GM18861 (cell line): ENCODE measurements around the gene MXRA5.
"Not testable (repeated sequence)": the region's sequence is repeated elsewhere in the genome, so short reads cannot be mapped to it uniquely, and the experiment has no call there.

Experiments used
- ATAC-seq: cut with Tn5 transposase; IDR thresholded peaks from one replicate; pipeline ENCODE4 v1.9.1; 2021; ENCODE audit not compliant: unreplicated experiment

The MXRA5 gene, protein sequence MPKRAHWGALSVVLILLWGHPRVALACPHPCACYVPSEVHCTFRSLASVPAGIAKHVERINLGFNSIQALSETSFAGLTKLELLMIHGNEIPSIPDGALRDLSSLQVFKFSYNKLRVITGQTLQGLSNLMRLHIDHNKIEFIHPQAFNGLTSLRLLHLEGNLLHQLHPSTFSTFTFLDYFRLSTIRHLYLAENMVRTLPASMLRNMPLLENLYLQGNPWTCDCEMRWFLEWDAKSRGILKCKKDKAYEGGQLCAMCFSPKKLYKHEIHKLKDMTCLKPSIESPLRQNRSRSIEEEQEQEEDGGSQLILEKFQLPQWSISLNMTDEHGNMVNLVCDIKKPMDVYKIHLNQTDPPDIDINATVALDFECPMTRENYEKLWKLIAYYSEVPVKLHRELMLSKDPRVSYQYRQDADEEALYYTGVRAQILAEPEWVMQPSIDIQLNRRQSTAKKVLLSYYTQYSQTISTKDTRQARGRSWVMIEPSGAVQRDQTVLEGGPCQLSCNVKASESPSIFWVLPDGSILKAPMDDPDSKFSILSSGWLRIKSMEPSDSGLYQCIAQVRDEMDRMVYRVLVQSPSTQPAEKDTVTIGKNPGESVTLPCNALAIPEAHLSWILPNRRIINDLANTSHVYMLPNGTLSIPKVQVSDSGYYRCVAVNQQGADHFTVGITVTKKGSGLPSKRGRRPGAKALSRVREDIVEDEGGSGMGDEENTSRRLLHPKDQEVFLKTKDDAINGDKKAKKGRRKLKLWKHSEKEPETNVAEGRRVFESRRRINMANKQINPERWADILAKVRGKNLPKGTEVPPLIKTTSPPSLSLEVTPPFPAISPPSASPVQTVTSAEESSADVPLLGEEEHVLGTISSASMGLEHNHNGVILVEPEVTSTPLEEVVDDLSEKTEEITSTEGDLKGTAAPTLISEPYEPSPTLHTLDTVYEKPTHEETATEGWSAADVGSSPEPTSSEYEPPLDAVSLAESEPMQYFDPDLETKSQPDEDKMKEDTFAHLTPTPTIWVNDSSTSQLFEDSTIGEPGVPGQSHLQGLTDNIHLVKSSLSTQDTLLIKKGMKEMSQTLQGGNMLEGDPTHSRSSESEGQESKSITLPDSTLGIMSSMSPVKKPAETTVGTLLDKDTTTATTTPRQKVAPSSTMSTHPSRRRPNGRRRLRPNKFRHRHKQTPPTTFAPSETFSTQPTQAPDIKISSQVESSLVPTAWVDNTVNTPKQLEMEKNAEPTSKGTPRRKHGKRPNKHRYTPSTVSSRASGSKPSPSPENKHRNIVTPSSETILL (N-terminal part only)

DNA sequence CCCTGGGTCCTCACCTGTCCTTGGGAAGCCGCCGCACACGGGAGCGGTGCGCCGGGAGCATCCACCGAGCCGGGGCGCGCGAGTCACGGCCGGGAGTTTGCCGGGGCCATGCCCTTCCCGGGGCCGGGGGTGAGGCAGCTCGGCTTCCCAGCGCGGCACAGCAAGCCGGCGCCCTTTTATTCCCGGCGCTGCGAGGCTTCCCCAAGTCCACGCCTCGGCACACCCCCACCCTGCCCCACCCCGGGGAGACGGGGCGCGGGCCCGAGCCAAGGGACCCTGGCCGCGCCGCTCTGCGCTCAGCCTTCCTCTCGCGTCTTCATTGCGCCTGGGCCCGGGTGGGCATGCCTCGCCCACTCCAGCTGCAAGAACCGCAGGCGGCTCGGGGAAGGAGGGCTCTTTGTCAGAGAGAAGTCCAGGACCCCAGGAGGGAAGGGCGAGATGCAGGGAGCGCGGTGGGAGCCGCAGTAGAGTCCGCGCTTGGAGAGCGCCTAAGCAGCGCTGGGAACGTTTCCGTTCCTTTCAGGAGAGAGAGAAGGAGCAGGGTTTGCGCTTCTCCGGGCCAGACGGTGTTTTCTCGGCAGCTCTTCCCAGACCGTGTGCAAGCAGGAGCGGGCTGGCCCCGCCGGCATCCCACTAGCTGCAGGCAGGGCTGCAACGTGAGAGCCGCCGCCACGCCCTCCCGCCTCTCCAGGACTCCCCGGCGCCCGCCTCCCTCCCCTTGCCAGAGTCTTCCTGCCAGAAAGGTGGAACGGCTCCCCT lies at the start of gene MXRA5:
Gene MXRA5 (minus strand): TSS at position 152 of the 759 bp plus-strand sequence. CDS start 2,819 bp downstream, outside the sequence.
- no peak for ATAC-seq

DNA sequence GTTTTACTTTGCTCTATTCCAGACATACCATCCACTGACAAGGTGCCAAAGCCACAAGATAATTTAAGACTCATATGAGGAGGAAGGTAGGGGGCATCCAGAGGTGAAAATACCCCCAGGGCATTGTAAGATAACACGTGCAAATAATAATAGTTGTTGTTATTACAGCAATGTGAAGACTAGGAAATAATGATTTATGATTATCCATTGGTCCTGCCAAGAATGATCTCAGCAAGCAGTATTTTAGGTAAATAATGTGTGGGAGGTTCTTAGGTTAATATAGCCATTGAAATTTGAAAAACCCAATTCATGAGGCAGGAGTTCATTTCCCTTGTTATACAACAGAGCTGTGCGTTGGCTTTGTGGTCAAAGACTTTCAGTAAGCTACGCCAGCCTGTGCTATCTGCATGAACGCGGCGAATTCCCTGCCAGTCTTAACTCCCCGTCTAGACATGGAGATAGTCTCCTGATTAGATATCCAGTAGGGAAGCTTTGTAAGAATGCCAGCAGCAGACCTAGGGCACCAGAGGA lies 47.2 kb upstream of the MXRA5 start:
- no peak for ATAC-seq

DNA sequence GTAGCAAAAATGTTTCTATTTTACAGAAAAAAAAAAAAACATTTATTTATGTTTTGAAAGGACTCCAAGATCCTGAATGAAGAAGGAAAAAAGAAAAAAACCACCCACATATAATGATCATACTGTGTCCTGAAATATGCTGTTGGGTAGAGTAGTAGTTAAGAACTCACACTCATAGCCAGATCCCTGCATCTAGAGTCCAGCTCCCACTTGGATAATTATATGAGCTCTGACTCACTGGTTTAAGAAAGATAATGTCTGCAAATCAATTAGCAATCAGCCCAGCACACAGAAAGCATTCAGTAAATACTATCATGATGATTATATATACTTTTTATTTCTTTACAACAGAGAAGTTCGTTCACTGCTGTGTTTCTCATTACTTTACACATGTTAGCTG lies 46.7 kb upstream of the MXRA5 start:
- ATAC-seq: no peak

DNA sequence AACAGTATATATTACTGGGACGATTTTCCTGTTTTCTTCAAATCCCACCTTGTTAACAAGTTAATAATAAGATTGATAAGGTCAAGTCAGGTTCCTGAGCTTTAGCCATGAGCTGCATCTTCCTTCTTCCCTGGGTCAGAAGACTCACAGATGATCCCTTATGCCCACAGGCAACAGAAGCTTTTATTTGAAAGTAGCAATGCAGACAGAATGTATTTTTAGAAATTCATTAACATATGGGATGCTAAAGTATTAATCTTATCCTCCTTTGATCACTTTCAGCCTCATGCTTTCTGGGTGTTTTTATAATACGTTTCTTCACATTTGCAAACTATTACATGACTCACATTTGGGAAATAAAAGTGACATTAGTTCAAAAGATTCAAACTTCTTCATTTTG lies 42.0 kb upstream of the MXRA5 start:
- no peak for ATAC-seq

DNA sequence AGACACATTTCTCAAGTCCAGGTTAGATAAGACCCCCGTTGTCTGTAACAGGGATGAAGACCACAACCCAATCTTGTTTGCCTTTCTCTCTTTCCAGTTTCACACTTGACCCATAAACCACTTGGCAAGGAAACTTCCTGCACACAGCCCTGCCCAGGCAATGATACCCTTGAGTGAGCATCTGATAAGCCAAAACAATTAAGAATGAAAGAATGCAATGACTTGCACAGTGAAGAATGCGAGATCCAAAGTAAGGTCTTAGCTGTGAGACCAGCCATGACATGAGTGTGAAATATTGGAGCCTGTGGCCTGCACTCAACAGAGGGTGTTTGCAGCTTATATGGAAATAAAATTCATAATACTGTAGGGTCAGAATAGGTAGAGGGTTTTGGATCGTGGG lies 37.9 kb upstream of the MXRA5 start:
- ATAC-seq: no peak

DNA sequence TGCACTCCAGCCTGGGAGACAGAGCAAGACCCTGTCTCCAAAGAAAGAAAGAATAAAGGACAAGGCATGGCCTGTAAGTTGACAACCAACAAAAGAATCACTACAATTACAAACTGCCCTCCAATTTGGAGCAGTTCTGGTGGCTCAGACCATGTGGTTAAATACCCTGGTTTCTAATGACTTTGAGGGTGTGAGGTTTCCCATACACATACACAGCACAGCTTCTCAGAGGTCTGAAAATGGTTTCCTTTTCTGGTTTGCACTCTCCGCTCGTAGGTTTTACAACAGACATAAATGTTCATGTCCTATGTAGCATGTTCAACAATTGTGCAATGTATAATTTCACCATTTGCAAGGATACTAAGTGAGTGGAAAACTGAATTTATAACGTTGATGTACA lies 34.2 kb upstream of the MXRA5 start:
- ATAC-seq: no peak

DNA sequence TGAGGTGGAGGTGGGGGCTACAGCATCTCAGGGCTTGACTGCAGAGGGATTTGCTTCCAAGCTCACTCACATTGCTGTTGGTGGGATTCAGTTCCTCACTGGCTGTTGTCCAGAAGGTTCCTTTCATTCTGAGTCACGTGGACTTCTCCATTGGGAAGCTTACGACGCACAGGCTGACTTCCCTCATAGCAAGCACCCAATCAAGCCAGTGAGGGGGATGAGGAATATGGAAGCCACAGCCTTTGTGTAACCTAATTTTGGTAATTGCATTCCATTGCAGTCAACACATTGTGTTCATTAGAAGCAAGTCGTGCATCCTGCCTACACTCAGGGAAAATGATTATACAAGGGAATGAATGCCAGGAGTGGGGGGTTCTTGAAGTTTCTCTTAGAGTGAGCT lies 32.7 kb upstream of the MXRA5 start:
- ATAC-seq: no peak

DNA sequence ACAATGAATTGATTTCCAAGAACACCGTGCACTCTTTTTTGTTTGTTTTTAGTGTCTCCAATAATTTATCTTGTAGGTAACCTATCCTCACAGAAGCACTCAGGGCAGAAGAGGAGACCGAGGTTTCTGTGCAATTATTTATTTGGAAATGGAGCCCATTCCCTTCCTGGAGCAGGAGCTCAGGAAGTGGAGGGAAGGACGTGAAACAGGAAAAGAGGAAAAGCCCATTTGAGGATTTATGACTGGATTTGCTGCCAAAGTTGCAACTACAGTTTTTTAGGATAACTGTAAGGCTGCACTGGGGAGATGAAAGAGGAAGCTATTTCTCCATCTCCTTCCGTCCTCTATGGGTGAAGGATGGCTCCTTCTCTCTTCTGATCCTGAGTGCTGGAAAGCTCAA lies 31.7 kb upstream of the MXRA5 start:
- ATAC-seq: no peak

DNA sequence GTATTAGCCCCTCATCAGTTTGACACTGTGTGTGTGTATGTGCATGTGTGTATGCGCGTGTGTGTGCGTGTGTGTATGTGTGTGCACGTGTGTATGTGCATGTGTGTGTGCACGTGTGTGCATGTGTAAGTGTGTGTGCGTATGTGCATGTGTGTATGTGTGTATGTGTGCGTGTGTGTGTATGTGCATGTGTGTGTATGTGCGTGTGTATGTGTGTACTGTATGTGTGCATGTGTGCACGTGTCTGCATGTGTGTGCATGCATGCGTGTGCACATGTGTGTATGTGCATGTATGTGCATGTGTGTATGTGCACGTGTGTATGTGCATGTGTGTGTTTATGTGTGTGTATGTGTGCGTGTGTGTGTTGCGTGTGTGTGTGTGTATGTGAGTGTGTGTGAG lies 31.1 kb upstream of the MXRA5 start:
- no peak for ATAC-seq

DNA sequence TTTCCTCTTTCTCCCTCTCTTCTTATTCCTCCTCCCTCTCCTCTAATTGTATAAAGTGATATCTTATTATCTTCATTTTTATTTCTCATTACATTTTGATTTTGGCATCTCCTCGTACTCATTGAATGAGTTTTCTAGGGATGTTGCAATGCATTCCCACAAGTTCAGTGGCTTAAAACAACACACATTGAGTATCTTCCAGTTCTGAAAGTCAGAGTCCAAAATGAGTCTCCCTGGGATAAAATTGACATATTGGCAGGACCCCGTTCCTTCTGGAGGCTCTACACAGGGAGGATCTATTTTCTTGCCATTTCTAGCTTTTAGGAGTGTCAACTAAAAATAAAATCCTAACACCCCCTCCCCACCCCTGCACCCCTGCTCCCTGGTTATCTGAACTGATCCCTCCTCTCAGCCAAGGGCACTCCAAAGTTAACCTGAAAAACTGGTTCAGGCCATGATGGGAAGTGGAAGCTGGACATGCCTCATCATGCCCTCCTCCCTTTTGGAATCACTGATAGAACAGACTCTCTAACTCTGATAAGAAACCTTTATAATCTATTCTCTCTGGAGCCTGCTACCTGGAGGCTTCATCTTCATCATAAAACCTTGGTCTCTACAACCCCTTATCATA lies 29.5 kb upstream of the MXRA5 start:
- ATAC-seq: not testable (repeated sequence)

DNA sequence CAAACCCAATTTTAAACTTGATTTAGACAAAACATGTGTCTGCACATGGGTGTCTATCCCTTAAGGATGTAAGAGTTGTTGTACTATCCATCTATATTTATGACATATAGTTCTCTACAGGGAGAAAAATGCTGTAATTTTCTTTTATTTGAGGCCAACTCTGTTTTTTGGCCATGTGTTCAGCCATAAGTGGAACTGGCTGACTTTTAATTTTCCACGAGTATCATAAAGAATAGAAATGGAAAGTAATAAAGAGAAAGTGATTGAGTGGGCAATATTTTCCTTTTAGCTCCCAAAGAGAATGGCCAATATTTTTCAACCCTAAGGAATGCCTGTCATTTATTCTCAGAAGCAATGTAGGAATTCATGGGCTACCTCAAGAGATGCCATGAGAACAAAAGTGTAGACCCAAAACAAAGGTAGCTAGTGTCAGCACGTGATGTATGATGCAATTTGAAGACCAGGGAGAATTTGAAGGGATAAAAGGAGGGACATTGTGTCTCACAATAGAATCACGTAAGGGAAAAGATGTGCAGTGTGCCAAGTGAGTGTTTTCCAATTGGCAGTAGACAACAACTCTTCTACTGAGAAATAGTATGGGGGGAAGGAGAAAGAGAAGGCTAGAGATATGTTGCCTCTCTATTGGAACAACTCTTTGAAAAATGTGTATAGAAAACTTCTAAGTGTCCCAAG lies 27.8 kb upstream of the MXRA5 start:
- no peak for ATAC-seq

DNA sequence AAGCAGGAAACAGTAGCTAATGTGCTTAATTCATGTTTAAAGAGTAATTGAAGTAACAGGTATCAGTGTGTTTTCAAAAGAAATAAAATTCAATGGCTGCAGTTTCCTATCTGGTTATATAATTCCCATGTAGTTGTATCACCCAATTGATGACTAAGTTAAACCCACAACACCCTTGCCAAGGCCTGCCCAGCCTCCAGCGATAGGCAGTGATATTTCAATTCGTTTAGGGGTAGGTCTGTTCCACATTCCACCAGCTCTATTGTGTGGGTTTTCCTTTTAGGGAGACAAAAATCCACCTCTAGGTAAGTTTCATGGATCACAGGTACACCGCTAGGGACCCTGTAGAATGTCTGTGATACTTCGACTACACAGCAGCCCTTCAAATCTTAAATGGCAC lies 24.7 kb upstream of the MXRA5 start:
- no peak for ATAC-seq

DNA sequence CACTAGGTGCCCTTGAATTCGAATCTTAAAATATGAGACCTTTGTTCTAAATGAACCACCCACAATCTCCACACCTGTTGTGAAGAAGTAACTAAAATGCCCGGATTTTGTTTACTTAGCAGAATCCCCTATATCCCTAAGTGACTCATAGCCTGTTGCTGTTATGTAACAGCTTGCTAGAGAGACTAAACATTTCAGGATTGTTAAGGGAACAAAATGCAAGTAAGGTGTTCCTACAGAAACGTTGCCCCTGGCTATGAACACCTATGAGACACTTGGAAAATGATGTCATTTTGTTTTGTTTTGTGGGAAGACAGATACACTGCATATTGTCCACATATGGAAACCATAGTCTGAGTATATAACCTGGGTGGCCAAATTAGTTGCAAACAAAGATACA lies 24.2 kb upstream of the MXRA5 start:
- no peak for ATAC-seq

DNA sequence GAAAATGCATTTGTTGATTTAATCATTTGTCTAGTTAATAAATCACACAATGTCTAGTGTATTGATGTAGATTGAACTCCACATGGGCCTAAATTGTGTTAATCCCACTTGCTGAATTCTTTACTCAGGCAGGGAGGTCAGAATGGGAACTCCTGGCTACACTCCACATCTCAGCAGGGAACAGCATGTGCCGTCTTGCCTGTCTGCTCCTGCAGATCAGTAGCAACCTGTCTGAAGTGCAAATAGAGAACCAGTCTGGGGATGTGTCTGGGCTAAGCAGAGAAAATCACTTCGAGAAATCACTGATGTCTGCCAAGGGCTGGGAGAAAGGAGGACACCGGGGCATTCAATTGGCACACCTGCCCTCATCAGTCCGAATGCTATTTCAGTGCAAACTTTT lies 16.5 kb upstream of the MXRA5 start:
- ATAC-seq: no peak

DNA sequence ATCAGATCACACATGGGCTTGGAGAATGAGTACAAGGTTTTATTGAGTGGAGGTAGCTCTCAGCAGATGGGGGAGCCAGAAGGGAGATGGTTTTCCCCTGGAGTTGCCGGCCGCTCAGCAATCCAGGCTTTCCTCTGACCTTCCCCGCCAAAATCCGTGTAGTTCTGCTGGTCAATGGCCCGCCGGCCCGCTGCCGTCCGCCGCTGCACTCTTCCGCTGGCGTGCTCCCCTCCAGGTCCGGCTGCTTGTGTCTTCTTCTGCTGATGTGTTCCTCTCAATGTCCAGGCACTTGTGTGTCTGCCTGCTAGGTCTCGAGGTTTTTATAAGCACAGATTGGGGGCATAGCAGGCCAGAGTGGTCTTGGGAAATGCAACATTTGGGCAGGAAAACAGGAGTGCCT lies 14.4 kb upstream of the MXRA5 start:
- no peak for ATAC-seq

DNA sequence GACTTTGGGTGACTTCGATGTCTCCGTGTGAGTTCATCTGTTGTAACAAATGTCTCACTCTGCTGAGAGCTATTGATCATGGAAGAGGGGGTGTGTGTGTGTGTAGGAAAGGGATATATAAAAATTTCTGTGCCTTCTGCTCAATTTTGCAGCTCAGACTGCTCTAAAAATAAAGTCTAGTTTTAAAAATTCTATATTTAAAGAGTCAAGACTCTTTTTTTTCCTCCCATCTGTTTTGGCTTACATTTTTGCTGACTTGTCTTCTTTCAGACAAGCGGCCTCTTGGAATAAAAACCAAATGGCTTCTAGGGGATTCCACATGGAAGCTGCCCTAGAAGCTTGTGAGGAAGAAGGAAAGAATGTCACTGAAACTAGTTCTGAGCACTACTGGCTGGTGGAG lies 6.3 kb upstream of the MXRA5 start:
- not testable (repeated sequence) for ATAC-seq

DNA sequence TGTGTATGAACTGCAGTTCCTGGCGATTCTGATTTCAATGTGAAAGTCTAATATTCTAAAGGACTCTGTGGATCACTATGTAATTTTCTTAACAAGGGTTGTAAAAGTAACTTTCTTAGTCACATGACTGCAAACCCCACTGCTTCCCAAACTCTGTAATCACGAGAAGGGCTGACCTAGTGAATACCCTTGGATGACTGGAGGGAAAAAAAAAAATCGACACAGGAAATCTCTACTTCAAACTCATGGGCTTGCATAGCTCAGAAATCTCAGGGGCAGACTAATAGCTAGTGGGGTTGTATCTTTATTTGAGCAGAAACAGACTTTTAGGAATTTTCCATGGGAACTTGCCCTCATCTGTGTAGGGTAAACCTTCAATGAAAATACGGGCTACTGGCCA lies 4.8 kb upstream of the MXRA5 start:
- no peak for ATAC-seq

DNA sequence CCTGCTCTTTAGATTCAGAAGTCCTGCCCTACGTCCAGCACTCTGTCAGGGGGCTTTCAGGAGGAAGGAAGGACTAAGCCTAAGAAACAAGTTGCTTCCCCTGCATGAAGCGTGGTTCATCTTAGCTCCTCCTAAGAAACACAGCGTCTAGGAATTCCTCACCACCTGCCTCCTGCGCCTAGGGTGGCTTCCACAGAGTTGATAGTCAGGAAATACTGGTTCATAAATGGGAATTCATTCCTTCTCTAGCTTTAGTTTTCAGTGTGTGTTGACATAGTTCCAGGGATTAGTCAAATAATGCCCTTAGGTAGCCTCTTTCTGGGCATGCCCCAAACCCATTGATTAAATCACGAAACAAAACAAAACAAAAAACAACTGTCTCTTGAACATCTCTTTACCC lies 1.7 kb upstream of the MXRA5 start:
- no peak for ATAC-seq
